H4 (cell line): Measurements from ENCODE around the gene TMC1. TPM values are rescaled to one million over a fixed set of nuclear protein-coding genes. Genes with fewer than 3 reads are reported as not detected.
A peak's percentile ranks its signal among the peaks of the same experiment; 100 is the strongest.

Experiments
- DNase-seq: peaks from one replicate; pipeline ENCODE4 v3.0.0-alpha.2; 2015; ENCODE audit warnings: low spot score
- total RNA-seq: library from RNA; depleted of rRNA; stranded (reverse); fragments of >200 nt; shearing (Covaris generic); gene quantifications from 2 replicates; pipeline ENCODE4 v1.2.3, GENCODE V29; 2014; rRNA removed

The TMC1 gene
- total RNA-seq, 1 experiment from 2014 or later = not detected

- DNase-seq = peak; percentile 15
These were observed 350.3 kb downstream of the TMC1 start for GRCh38 chr9:72871685-72872084.

DNA sequence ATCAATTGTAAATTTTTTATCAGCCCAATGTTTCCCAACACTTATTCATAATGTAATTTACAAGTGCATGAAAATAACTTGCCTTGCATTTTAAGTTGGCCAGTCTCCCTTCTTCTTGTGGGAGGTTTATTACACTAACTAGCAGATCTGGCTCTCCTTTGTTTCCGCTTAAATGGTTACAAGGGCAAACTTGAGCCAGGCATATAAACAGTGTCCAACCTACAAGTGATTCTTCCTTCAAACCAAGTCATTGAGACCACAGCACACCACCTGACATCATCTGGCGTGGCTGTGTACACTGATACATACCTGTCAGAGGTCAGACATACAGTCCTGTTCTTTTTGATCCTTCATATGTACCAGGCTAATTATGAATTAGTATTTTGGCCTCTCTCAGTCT lies 351.3 kb downstream of the TMC1 start:
- DNase-seq = no peak

DNA sequence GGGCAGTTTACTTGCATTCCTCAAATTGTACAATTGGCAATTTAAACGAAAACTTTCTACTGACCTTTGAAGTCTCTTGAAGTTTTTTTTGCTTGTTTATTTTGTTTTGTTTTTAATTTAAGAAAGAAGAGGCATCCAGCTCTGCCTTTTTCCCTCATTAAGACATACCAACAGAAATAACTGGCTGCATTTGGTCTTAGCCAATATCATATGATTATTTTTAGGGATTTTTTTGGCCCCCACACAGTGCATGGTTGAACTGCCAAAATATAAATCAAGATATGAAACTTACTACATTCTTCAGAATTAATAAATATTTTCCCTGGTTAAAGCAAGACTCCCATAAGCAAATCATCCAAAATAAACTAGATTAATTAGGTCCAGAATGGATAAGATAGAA lies 352.0 kb downstream of the TMC1 start:
- DNase-seq = no peak

GRCh38 chr9:72874344-72874743 lies 352.9 kb downstream of the TMC1 start:
- DNase-seq = no peak

GRCh38 chr9:72875221-72875620 lies 353.8 kb downstream of the TMC1 start:
- no peak for DNase-seq

GRCh38 chr9:72880821-72881220 lies 359.4 kb downstream of the TMC1 start:
- no peak for DNase-seq

- DNase-seq = no peak
These were observed 360.8 kb downstream of the TMC1 start for GRCh38 chr9:72882117-72882775.

DNA sequence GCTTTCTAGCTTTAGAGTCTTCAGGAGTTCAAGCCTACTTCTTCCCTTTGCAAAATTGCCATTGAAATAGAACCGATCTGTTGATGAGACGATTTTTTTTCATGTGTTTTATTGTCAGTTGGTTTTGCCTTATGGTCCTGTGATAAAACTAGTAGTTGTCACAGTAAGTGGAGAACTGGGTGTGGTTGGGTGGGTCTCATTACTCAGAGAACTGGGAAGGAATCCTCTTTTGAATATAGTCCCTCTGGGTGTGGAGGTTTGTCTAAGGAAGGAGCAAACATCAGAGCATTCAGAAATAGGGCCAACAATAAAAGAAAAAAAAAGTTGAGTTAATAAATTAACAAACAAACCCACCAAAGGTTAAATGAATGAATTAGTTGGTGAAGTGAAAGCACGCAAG lies 362.5 kb downstream of the TMC1 start:
- no peak for DNase-seq

GRCh38 chr9:72884508-72884907 lies 363.1 kb downstream of the TMC1 start:
- no peak for DNase-seq

Other genes starting within 250 kb of the TMC1 start
- gene ZFAND5, start 156.4 kb upstream of the TMC1 start, total RNA-seq = 170 and 179 TPM in 2 replicates